Effector CD4-positive, alpha-beta T cell (primary cell): Measurements from ENCODE around the gene CALCB.

Source experiments
- DNase-seq: peaks from one replicate; pipeline ENCODE4 v3.0.0-alpha.2; 2020

The CALCB gene

DNA sequence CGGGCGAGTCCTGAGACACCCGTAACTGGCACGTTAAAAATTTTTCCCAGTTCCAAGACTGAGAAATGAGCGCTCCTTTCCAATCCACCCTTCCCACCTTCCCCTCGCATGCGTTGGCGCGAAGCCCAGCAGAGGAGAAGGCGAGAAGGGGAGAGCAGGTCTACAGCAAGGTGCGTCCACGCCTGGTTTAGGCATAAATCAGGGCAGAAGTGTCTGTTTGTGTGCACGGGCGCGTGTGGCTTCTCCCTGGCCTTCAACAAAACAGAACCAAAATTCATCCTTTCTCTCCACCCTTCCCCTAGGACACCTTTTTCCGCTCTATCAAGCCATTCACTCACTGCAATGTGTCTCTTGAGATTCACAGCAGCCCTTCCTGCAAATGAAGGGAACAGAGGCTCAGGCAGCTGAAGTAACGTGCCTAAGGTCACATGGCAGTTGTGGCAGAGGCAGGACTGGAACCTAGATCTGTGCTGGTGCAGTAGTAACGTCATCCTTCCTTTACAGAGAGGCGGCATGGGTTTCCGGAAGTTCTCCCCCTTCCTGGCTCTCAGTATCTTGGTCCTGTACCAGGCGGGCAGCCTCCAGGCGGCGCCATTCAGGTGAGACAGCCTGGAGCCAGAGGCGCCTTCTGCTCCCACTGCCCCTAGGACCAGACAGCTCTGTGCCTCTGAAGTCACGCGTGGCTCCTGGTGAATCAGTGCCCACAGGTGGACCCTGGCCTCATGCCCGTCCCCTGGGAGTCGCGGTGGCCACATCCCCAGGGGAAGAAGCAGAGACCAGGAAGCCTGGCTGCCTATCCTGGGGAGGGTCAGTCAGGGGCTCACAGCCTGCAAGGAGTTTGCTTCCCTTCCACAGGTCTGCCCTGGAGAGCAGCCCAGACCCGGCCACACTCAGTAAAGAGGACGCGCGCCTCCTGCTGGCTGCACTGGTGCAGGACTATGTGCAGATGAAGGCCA, 1.1 kb downstream of the CALCB start:
- DNase-seq, result peak; percentile 73

DNA sequence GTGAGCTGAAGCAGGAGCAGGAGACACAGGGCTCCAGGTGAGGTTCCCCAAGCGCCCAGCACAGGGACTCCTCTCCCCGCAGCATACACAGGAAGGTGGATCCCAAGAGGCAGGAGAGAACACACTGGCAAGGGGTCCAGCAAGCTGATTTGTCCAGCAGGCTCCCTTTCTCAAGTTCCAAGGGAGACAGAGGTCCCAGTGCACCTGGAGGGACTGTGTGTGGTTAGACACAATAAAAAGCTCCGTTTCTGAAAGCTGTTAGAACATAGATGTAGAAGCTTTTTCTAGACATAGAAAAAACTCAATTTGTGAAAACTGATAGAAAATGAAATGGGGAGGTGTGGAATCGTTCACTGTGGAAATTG, 1.8 kb downstream of the CALCB start:
- no peak for DNase-seq

DNA sequence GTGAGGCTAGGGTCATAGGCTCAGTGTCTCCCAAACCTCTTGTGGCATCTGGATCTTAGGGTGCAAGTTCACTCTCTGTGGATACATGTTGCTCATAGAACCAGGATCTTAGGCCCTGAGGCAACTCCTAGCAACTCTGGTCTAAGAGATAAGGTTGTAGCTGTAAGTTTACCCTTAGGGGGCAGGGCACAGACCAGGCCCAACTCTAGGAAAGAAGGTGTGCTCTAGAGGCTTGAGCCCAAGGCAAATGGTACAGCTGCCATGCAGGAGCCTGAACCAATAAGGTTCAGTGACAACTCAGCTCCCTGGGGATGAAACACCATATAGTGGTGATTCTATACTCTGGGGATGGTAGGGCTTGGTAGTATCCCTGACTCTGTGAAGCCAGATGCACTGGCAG, 17.8 kb downstream of the CALCB start:
- no peak for DNase-seq

DNA sequence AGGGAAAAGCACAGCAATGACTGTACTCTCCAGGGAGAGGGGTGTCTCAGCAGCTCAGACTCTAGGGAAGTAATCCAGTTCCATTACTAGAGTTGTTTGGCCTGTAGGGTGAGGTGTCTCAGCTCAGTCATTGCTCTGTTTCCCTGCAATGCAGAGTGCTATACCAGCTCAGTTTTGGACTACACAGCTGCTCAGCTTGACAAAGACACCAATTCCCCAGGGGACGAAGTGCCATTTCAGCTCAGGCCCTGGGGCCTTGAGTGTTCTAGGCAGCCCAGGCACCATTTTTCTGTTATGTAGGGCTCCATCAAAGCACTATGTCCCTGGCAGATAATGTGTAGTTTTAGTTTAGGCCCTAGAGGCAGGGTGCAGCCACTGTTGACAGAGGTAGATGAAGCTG, 18.2 kb downstream of the CALCB start:
- DNase-seq, result no peak

DNA sequence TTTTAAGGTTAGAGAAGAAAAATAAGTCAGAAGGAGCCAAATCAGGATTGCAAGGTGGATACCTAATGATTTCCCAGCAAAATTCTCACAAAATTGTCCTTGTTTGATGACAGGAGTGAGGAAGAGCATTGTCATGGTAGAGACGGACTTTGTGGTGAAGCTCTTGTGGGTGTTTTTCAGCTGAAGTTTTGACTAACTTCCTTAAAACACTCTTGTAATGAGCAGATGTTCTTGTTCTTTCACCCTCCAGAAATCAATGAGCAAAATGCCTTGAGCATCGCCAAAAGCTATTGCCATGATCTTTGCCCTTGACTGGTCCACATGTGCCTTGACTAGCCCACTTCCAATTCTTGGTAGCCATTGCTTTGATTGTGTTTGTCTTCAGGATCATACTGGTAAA, 20.0 kb downstream of the CALCB start:
- DNase-seq, result no peak

DNA sequence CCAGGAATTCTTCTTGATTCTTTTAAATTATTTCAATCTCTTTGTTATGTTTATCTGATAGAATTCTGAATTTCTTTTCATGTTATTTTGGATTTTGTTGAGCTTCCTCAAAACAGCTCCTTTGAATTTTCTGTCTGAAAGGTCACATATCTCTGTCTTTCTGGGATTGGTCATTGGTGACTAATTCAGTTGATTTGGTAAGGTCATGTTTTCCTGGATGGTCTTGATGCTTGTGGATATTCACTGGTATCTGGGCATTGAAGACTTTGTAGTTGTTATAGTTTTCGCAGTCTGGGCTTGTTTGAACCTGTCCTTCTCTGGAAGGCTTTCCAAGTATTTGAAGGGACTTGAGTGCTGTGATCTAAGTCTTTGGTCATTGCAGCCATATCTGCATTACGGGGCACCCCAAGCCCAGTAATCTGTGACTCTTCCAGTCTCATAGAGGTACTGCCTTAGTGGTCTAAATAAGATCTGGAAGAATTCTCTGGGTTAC, 22.4 kb downstream of the CALCB start:
- DNase-seq, result no peak

- no peak for DNase-seq
These were observed 24.0 kb downstream of the CALCB start for GRCh38 chr11:15097411-15097810.

DNA sequence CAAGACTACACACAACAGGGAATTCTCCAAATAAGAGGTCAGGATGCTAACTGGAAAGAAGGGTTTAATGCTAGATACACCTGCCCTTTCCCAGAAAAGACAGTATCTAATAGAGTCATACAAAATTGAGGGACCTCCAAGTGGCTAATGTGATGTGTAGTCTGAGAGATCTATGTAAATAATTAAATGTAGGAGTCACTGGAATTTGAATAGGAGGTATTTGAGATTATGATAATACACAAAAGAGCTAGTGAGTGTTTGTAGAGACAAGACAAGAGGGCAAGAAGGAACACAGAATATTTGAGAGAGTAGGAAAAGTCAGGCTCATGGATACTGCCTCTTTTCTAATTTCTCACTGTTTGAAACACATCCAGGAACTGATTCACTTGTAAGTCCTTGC, 25.9 kb downstream of the CALCB start:
- DNase-seq, result no peak

- DNase-seq, result peak; percentile 7
These were observed 27.8 kb downstream of the CALCB start for GRCh38 chr11:15101072-15101709.

DNA sequence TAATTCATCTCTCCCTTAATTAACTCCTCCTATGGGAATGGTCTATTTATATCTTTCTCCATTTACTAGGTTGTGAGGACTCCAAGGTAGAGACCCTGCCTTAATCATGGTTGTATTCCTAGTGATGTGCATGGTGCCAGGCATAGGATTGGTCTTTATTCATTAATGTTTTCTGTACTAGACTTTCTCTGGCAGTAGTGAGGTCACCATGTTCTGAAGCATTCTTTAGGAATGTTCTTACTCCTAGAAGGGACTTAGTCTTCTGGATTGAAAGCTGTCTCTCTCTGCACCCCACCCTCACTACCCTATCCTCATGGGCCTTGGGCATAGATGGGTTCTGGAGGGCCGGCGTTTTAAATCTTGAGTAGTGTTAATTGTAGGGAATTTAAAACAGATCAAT, 30.8 kb downstream of the CALCB start:
- no peak for DNase-seq

GRCh38 chr11:15106201-15106965, 33.0 kb downstream of the CALCB start:
- DNase-seq, result no peak

GRCh38 chr11:15107730-15108515, 34.5 kb downstream of the CALCB start:
- DNase-seq, result no peak

- no peak for DNase-seq
These were observed 35.3 kb downstream of the CALCB start for GRCh38 chr11:15108592-15109130.

GRCh38 chr11:15109602-15110001, 36.2 kb downstream of the CALCB start:
- no peak for DNase-seq

DNA sequence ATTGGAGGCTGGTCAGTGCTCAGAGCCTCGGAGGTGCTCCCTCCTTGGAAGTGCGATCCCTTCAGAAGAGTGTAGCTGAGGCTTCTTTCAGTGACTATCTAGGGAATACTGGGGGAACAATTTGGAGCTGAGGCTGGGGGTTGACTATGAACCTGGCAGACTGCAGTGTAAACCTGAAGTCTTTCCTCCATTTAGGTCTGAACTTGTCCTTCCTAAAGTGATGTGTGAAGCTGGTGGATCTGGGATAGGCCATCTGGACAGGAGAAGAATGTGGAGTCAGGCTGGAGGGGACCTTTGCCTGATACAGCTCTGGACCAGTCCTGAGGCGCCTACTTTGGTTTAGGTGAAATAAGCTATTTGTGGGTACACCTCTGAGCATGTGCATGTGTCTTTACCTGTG, 37.8 kb downstream of the CALCB start:
- no peak for DNase-seq

- DNase-seq, result no peak
These were observed 38.7 kb downstream of the CALCB start for GRCh38 chr11:15112131-15112541.

DNA sequence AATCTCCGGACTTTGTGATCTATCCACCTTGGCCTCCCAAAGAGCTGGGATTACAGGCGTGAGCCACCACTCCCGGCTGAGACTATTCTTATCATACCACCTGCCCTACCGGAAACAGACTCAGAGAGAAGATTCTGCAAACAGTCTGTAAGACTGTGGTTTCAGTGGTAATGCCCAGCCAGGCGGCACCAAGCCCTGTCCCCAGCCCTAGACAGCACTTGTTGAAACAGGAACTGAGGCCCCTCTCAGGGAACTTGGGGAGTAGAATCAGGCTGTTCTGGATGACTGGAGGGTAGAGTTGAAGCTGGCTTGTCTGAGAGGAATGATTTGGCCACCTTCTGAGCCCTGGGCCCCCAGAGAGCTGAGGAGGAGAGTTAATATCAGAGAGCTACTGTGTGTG, 40.0 kb downstream of the CALCB start:
- no peak for DNase-seq

DNA sequence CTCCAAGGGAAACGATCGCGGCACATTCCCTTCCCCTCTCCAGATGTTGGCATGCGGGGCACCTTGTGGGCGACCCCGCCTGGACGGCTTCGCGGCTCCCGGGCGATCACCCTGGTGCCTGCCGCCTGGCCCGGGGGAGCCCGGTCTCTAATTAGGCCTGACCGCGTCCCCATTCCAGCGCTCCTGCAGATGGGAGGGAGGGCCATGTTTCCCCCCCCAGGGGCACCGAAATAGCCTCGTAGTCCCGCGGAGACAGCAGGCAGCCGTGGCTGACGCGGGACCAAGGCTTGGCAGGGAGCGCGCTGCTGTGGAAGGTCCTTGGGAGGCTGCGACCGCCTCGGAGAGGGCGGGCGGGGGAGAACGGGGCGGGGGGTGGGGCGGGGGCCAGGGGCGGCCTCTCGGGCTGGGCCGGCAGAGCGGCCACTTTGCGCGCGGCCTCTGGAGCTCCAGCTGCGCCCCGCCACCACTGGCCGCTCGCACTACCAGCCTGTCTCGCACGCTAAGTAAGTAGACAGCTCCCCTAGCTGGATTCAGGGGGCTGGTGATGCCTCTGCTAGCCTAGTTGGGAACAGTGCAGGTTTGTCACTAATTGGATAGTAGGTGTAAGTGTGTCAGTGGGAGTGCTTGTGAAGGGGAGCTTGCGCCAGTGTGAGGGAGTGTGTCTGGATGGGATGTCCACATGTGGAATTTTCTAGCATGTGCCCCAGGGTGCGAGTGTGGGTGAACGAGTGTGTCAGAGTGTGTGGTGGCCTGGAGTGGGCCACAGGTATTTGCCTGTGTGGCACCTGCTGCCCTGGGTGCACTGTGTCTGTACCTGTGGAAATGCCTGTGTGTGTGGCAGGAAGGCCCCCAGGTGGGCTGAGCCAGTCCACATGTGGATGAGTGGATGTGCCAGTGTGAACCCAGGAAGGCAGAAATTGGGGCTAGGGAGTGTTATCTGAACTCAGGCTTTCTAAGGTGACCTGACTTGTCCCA, 41.4 kb downstream of the CALCB start, which contains the start of gene INSC:
INSC (plus strand) TSS at position 423 of the 975 bp plus-strand sequence. CDS start 34,252 bp downstream, outside the sequence.
- no peak for DNase-seq

GRCh38 chr11:15115686-15116085, 42.3 kb downstream of the CALCB start:
- no peak for DNase-seq

- no peak for DNase-seq
These were observed 44.4 kb downstream of the CALCB start for GRCh38 chr11:15117751-15118150.

DNA sequence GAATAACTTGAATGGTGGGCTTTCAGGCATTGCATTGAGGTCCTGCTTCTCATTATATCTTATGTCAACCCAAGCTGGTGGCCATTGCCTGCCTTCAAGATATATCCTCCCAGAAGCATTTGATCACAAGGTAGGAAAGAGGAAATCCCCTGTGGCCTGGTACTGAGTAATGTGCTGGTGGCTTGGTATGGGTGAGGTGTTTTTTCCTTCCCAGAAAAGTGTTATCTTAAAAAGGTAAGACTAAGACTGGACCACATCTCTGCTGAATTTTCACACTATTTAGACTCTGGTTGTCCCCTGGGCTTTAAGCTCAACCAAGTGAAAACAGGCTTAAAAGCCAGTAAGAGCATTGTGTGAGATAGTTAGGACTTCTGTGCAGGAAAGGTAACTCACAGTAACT, 45.0 kb downstream of the CALCB start:
- DNase-seq, result no peak
